Prostate gland (tissue), 2 donors: ENCODE results near the gene TMEM256.

Experiments
- CTCF ChIP-seq, 4 experiments: fragments of 200-600 bp in 2 of 4; fragments of 450-650 bp in 2 of 4; sonication (generic) in 2 of 4; IDR thresholded peaks; 1 replicate in 3 of 4; 2 replicates in 1 of 4; pipeline ENCODE4 v1.5.1; 2016 to 2019; ENCODE audit warnings: antibody characterized with exemption in 4 of 4, mild to moderate bottlenecking in 2 of 4, moderate library complexity in 2 of 4
- POLR2AphosphoS5 ChIP-seq: sonication (generic); formaldehyde crosslinking; IDR thresholded peaks from one replicate; pipeline ENCODE4 v1.6.1; 2017; ENCODE audit warnings: antibody characterized with exemption

GRCh38 chr17:7428557-7428956, 24.7 kb upstream of the TMEM256 start, which contains the start of gene SPEM3:
- TF ChIP-seq CTCF (IDR thresholded peaks at IDR 0.05) (no peak), POLR2AphosphoS5 (no peak)
